ENCODE measurements around the gene ITGA2.

The ITGA2 gene

DNA sequence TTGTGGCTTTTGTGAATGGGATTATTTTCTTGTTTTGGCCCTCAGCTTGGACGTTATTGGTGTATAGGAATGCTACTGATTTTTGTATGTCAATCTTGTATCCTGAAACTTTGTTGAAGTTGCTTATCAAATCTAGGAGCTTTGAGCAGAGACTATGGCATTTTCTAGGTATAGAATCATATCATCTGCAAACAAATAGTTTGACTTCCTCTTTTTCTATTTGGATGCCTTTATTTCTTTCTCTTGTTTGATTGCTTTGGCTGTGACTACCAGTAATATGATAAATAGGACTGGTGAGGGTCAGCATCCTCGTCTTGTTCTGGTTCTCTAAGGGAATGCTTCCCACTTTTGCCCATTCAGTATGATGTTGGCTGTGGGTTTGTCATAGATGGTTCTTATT, 24.7 kb downstream of the ITGA2 start:
- ATAC-seq = no peak

DNA sequence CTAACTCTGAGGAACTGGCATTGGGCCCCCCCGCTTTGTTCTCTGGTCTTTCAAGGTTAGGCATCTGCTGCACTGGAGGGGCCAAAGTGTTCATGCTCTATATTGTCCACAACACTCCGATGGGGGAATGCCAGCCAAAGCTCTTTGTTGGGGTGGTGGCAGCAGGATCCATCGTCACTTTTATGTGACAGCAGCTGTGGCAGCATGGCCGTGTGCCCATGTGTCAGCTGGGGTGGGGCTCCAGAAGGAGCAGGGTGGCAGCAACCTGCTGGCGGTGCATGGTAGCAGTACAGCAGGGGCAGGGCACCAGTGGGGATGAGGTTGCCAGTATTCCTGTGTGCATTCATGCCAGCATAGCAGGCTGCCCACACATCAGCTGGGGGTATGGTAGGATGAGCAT, 28.2 kb downstream of the ITGA2 start:
- TF ChIP-seq TOX (CRISPR knock-in tag; IDR thresholded peaks at IDR 0.05; ENCODE audit: borderline replicate concordance) = no peak
- no peak for ATAC-seq

More for the DNA sequence above, 24.7 kb downstream of the ITGA2 start:
- no peak for TF ChIP-seq SNAI2 (CRISPR knock-in tag; IDR thresholded peaks at IDR 0.05)
- TF ChIP-seq ZC3H10 (CRISPR knock-in tag; IDR thresholded peaks at IDR 0.05) = no peak
- TF ChIP-seq ESRRG (CRISPR knock-in tag; IDR thresholded peaks at IDR 0.05) = no peak
- TF ChIP-seq ZNF8 (CRISPR knock-in tag; IDR thresholded peaks at IDR 0.05) = no peak
- no peak for TF ChIP-seq ISL1 (CRISPR knock-in tag; IDR thresholded peaks at IDR 0.05)
- no peak for TF ChIP-seq PPARA (CRISPR knock-in tag; IDR thresholded peaks at IDR 0.05; ENCODE audit: borderline replicate concordance)
- no peak for TF ChIP-seq ZNF565 (CRISPR knock-in tag; conservative IDR thresholded peaks at IDR 0.05; ENCODE audit: low read depth)

DNA sequence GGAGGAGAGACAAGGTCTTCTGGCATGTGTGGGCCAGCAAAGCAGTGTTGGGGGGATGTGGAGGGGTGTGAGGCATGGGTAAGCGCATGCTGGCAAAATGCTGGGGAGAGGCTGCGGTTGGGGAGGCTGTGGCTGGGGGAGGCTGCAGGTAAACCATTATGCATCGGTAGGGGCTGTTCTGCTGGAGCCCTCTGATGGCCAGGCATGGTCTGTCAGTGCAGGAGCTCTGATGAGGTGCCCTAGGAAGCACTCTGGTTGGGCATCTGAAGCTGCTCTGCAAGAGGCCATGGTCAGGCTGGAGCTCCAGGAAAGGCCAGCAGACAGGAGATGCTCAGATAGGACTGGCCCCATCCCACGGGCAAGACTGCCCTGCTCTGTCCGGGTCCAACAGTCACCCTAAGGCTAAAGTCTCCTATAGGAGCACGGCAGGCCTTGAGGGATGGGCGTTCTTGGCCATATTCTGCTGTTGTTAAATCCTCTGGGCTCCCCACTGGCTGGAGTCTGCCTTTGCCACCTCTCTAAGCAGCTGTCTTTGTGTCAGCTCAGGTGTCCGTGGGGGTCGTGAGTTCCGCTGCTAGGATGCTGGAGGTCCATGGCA, 28.7 kb downstream of the ITGA2 start:
- no peak for ATAC-seq
- TF ChIP-seq RARB (CRISPR knock-in tag; IDR thresholded peaks at IDR 0.05) (no peak), PPARA (CRISPR knock-in tag; IDR thresholded peaks at IDR 0.05; ENCODE audit: borderline replicate concordance) (no peak), TCF4 (CRISPR knock-in tag; IDR thresholded peaks at IDR 0.05; ENCODE audit: borderline replicate concordance) (no peak), TOX (CRISPR knock-in tag; IDR thresholded peaks at IDR 0.05; ENCODE audit: borderline replicate concordance) (no peak), BACH2 (CRISPR knock-in tag; IDR thresholded peaks at IDR 0.05; ENCODE audit: borderline replicate concordance) (no peak), ZNF8 (CRISPR knock-in tag; IDR thresholded peaks at IDR 0.05) (no peak), ZFP30 (CRISPR knock-in tag; IDR thresholded peaks at IDR 0.05) (no peak), ZFP3 (CRISPR knock-in tag; IDR thresholded peaks at IDR 0.05) (no peak)
- TF ChIP-seq, protein P1, sequence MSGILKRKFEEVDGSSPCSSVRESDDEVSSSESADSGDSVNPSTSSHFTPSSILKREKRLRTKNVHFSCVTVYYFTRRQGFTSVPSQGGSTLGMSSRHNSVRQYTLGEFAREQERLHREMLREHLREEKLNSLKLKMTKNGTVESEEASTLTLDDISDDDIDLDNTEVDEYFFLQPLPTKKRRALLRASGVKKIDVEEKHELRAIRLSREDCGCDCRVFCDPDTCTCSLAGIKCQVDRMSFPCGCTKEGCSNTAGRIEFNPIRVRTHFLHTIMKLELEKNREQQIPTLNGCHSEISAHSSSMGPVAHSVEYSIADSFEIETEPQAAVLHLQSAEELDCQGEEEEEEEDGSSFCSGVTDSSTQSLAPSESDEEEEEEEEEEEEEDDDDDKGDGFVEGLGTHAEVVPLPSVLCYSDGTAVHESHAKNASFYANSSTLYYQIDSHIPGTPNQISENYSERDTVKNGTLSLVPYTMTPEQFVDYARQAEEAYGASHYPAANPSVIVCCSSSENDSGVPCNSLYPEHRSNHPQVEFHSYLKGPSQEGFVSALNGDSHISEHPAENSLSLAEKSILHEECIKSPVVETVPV (CRISPR knock-in tag; IDR thresholded peaks at IDR 0.05) = no peak
- TF ChIP-seq, protein P2, sequence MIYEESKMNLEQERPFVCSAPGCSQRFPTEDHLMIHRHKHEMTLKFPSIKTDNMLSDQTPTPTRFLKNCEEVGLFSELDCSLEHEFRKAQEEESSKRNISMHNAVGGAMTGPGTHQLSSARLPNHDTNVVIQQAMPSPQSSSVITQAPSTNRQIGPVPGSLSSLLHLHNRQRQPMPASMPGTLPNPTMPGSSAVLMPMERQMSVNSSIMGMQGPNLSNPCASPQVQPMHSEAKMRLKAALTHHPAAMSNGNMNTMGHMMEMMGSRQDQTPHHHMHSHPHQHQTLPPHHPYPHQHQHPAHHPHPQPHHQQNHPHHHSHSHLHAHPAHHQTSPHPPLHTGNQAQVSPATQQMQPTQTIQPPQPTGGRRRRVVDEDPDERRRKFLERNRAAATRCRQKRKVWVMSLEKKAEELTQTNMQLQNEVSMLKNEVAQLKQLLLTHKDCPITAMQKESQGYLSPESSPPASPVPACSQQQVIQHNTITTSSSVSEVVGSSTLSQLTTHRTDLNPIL (CRISPR knock-in tag; IDR thresholded peaks at IDR 0.05; ENCODE audit: low read depth) = no peak
- TF ChIP-seq, protein P3, sequence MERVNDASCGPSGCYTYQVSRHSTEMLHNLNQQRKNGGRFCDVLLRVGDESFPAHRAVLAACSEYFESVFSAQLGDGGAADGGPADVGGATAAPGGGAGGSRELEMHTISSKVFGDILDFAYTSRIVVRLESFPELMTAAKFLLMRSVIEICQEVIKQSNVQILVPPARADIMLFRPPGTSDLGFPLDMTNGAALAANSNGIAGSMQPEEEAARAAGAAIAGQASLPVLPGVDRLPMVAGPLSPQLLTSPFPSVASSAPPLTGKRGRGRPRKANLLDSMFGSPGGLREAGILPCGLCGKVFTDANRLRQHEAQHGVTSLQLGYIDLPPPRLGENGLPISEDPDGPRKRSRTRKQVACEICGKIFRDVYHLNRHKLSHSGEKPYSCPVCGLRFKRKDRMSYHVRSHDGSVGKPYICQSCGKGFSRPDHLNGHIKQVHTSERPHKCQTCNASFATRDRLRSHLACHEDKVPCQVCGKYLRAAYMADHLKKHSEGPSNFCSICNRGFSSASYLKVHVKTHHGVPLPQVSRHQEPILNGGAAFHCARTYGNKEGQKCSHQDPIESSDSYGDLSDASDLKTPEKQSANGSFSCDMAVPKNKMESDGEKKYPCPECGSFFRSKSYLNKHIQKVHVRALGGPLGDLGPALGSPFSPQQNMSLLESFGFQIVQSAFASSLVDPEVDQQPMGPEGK (CRISPR knock-in tag; IDR thresholded peaks at IDR 0.05; ENCODE audit: borderline replicate concordance) = no peak

DNA sequence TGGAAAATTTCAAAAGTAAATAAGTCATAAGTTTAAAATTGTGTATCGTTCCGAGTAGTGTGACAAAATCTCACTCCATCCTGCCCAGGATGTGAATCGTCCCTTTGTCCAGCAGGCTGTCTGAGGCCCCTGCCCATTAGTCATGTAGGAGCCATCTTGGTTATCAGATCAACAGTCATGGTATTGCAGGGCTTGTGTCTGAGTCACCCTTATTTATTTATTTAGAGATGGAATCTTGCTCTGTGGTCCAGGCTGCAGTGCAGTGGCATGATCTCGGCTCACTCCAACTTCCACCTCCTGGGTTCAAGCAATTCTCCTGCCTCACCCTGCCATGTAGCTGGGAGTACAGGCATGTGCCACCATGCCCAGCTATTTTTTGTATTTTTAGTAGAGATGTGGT, 30.2 kb downstream of the ITGA2 start:
- peak; percentile 47 for TF ChIP-seq ISL1 (CRISPR knock-in tag; IDR thresholded peaks at IDR 0.05)
- peak; percentile 66 for TF ChIP-seq ZFP3 (CRISPR knock-in tag; IDR thresholded peaks at IDR 0.05)
- no peak for TF ChIP-seq ARNTL (CRISPR knock-in tag; IDR thresholded peaks at IDR 0.05; ENCODE audit: borderline replicate concordance, low read depth)
- ATAC-seq = peak; percentile 57

DNA sequence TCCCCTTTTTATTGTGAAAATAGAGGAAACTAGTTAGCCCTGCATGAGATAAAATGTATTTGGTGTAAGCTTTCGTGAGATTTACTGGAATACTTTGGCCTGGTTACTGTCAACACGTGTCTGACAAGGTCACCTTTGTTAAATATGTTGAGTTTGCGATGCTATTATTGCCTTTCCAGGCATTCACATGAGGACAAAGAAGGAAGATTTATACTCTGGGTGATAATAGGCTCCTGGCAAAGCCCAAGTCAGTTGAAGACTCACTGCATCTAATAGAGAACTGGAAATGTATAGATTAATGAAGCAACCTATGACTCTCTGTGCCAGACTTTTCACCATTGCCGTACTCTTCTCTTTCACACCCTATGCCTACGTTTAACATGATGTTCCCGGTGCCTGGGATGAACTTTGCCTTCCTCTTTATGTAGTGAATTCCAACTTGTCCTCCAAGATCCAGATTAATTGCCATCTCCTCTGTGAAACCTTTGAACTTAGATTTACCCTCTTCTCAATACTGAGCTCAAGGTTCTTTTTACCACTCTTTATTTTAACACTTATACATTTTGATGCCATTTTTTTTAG, 33.9 kb downstream of the ITGA2 start:
- no peak for ATAC-seq

DNA sequence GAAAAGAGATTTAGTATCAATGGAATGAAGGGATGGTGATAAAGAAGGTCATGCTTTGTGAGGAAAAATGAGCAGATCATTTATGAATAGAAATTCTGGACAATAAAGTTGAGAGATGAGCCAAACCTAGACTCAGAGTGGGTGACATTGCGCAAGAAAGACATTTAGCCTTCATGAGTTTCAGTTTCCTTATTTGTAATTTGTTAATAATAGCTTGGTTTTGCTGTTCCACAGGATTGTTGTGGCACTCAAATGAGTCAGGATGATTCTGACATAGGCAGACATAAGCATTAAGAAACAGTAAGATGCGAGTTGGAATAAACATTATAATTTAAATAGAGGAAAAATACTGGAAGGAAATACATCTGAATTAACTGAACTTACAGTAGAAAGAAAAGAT, 34.8 kb downstream of the ITGA2 start:
- ATAC-seq = peak; percentile 15; the same call in 2 of the 3 replicates
- TF ChIP-seq ISL1 (CRISPR knock-in tag; IDR thresholded peaks at IDR 0.05) = peak; percentile 57; the same call in 1 of the 2 replicates
- TF ChIP-seq PPARA (CRISPR knock-in tag; IDR thresholded peaks at IDR 0.05; ENCODE audit: borderline replicate concordance) = no peak
- no peak for TF ChIP-seq ZNF565 (CRISPR knock-in tag; conservative IDR thresholded peaks at IDR 0.05; ENCODE audit: low read depth)
- TF ChIP-seq, protein P1 (CRISPR knock-in tag; IDR thresholded peaks at IDR 0.05) = no peak
- no peak for TF ChIP-seq RARB (CRISPR knock-in tag; IDR thresholded peaks at IDR 0.05)
- no peak for TF ChIP-seq GLIS3 (CRISPR knock-in tag; IDR thresholded peaks at IDR 0.05)

More for the DNA sequence above, 33.9 kb downstream of the ITGA2 start:
- TF ChIP-seq ZFP30 (CRISPR knock-in tag; IDR thresholded peaks at IDR 0.05) = no peak
- peak; percentile 59; the same call in 1 of the 2 replicates for TF ChIP-seq TOX (CRISPR knock-in tag; IDR thresholded peaks at IDR 0.05; ENCODE audit: borderline replicate concordance)

Data from SK-N-SH treated with all-trans-retinoic acid at 6 μM for 48 hours (cell line).